Ramos (cell line): ENCODE results near the gene SPOCD1.
"Not testable (repeated sequence)": the region's sequence is repeated elsewhere in the genome, so short reads cannot be mapped to it uniquely, and the experiment has no call there.

Experiments
- in situ Hi-C: fragments of 300-500 bp; cut with MboI; formaldehyde crosslinking; loops from one replicate; pipeline ENCODE4 v1.14.3; 2022; ENCODE audit warnings: low sequenced_read_pairs; ENCODE audit not compliant: unreplicated experiment

SPOCD1 gene

DNA sequence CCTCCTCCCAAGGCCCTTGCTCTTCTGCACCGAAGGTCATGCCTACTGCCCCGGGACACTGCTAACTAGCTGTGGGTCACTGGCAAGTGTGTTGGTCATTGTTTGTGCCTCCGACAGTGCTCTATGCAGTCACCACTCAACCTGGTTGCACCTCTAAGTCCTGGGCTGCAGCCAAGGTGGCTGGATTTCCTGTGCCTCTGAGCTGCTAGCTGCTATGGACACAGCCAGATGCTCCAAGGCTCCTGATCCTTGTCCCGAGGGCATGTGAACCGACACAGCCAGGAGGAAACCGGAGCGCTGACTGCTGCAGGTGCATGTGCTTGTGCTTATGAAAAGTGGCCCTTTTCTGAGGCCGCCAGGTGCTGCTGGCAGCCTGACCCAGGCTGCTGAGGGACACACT lies 14.7 kb upstream of the SPOCD1 start:
- in situ Hi-C loops = no loop called here

GRCh38 chr1:31830065-31830464 lies 14.2 kb upstream of the SPOCD1 start:
- in situ Hi-C loops = no loop called here

GRCh38 chr1:31828926-31829690 lies 13.3 kb upstream of the SPOCD1 start:
- in situ Hi-C loops = no loop called here

DNA sequence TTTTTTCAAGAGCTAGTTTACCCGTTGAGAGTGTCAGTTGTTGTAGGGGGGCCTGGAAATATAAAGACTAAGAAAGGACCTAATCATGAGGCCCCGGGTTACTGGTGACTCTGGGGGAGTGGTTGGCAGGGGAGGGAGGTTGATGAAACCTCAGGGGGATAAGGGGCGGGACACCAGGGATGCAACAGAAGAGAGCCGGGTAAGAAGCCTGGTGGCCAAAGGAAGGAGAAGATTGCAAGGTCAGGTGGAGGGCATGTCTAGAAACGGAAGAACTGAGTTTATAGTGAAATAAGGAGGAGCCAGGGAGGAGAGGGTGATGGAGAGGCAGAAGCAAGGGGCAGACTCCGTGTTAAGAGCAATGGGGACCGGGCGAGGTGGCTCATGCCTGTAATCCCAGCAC lies 12.5 kb upstream of the SPOCD1 start:
- in situ Hi-C loops = no loop called here

DNA sequence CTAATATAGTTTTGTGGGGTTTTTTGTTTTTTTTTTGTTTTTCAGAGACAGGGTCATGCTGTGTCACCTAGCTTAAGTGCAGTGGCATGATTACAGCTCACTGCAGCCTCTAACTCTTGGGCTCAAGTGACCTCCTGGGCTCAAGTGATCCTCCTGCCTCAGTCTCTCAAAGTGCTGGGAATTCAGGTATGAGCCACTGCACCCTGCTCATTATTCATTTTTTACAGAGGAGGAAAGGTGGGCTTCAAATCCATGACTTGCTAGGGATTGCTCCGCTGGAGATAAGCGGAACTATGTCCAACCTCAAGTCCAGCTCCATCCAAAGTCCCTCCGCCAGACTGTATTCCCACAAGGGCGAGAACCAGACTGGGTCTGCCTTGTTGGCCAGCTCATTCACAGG lies 8.0 kb upstream of the SPOCD1 start:
- in situ Hi-C loops = no loop called here

DNA sequence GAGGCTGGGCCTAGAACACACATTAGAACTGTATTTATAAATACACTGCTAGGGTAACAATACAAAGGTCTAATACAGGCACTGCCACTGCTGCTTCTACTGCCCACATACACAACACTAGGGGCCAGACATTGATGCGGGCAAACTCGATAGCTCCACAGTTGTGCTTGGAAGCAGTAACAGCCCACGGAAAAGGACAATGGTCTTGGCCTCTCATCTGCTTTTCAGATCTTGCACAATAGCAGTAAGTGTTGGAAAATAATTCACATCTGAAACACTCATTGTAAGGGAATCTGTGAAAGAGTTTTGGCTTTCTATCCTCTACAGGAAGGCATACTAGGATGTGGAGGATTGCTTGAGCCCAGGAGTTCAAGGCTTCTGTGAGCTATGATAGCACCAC lies 6.9 kb upstream of the SPOCD1 start:
- in situ Hi-C loops = no loop called here

DNA sequence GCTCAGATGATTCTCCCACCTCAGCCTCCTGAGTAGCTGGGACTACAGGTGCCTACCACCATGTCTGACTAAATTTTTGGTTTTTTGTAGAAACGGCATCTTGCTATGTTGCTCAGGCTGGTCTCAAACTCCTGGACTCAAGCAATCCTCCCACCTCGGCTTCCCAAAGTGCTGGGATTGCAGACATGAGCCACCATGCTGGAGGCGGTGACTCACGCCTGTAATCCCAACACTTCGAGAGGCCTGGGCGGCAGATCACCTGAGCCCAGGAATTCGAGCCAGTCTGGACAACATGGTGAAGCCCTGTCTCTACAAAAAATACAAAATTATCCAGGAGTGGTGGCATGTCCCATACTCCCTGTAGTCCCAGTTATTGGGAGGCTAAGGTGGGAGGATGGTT lies 4.4 kb upstream of the SPOCD1 start:
- in situ Hi-C loops = not testable (repeated sequence)

- in situ Hi-C loops = loop anchor here (10.0 kb wide), 1 partner anchor 147 kb away; no protein-coding TSS in a partner anchor
Observed at GRCh38 chr1:31818206-31818605, 2.4 kb upstream of the SPOCD1 start.

- in situ Hi-C loops = loop anchor here (10.0 kb wide), 1 partner anchor 148 kb away; no protein-coding TSS in a partner anchor
Observed at GRCh38 chr1:31816947-31817346, 1.1 kb upstream of the SPOCD1 start.

- in situ Hi-C loops = loop anchor here (10.0 kb wide), 1 partner anchor 148 kb away; no protein-coding TSS in a partner anchor
Observed at GRCh38 chr1:31816501-31816900, 679 bp upstream of the SPOCD1 start.

- in situ Hi-C loops = loop anchor here (10.0 kb wide), 1 partner anchor 150 kb away; no protein-coding TSS in a partner anchor
Observed at GRCh38 chr1:31815307-31815645, 546 bp downstream of the SPOCD1 start.

- in situ Hi-C loops = loop anchor here (10.0 kb wide), 1 partner anchor 150 kb away; no protein-coding TSS in a partner anchor
Observed at GRCh38 chr1:31814631-31815306, 1.1 kb downstream of the SPOCD1 start.

GRCh38 chr1:31814041-31814511 lies 1.7 kb downstream of the SPOCD1 start:
- in situ Hi-C loops = loop anchor here (10.0 kb wide), 1 partner anchor 151 kb away; no protein-coding TSS in a partner anchor

- in situ Hi-C loops = loop anchor here (10.0 kb wide), 1 partner anchor 153 kb away; no protein-coding TSS in a partner anchor
Observed at GRCh38 chr1:31812158-31812829, 3.5 kb downstream of the SPOCD1 start.

DNA sequence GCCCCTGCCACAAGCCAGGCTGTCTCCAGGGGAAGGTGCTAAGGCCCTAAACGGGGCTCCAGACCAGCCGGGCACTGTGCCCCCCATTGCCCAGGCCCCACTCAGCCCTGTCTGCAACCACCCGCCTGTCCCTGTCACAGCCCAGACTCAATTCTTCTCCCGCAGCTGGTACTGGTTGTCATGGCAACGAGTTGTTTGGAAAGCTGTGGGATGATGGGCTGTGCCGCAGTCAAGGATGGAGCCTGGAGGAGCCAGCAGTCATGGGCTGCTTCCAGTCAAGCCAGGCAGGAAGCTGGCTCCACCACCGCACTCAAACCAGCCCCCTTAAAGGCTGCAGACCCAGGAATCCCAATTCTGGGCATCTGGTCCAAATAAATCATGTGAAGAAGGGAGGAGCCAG lies 4.2 kb downstream of the SPOCD1 start:
- in situ Hi-C loops = loop anchor here (10.0 kb wide), 1 partner anchor 153 kb away; no protein-coding TSS in a partner anchor

GRCh38 chr1:31809698-31810097 lies 6.1 kb downstream of the SPOCD1 start:
- in situ Hi-C loops = loop anchor here (10.0 kb wide), 1 partner anchor 155 kb away; no protein-coding TSS in a partner anchor

DNA sequence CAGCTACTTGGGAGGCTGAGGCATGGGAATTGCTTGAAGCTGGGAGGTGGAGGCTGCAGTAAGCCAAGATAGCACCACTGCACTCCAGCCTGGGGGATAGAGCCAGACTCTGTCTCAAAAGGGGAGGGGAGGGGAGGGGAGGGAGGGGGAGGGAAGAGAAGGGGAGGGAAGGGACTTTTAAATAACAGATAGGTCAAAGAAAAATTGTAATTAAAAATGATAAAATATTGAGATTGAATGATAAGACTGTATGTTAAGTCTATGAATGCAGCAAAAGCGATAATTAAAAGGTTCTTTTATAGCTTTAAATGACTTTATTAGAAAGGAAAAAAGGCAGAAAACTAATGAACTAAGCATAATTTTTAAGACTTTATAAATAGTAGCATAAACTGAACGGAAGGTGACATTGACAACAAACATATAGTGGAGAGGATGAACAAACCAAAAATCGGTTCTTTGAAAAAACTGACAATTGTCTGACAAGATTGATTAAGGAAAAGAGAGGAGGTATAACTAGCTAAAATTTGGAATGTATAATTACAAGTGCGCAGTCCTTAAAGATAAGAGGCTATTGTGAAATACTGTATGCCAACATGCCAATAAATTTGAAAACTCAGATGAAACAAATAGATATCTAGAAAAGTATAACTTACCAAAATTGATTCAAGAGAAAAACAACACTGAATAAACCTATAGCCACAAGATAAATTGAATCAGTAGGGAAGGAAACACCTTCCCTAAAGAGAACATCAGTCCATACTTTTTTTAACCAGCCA lies 8.4 kb downstream of the SPOCD1 start:
- in situ Hi-C loops = no loop called here

GRCh38 chr1:31805318-31805717 lies 10.5 kb downstream of the SPOCD1 start:
- in situ Hi-C loops = no loop called here

GRCh38 chr1:31804098-31804497 lies 11.7 kb downstream of the SPOCD1 start:
- in situ Hi-C loops = no loop called here

DNA sequence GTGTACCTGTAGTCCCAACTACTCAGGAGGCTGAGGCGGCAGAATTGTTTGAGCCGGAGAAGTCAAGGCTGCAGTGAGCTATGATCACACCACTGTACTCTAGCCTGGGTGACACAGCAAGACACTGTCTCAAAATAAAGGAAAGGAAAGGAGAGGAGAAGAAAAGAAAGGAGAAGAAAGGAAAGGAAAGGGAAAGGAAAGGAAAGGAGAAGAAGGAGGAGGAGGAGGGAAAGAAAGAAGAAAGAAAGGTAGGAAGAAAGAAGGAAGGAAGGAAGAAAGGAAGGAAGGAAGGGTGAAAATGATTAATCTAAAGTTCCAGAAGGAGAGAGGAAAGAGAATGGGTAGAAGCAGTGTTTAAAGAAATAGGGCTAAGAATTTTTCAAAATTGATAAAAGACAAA lies 12.2 kb downstream of the SPOCD1 start:
- in situ Hi-C loops = no loop called here
